HL-60 (cell line): ENCODE measurements around the gene LAMC3.

Experiments
- POLR2AphosphoS5 ChIP-seq: IDR thresholded peaks from 2 replicates; pipeline ENCODE4 v1.6.1; 2012; ENCODE audit warnings: low read depth
- TF ChIP-seq, protein P1 (sequence below): IDR thresholded peaks from one replicate; pipeline ENCODE4 v1.5.1; 2011; ENCODE audit warnings: low read length, control low read depth, inconsistent platforms; ENCODE audit not compliant: insufficient read depth
- TF ChIP-seq, protein P2 (sequence below): IDR thresholded peaks from 2 replicates; pipeline ENCODE4 v1.6.1; 2012; ENCODE audit warnings: low read depth; ENCODE audit not compliant: insufficient replicate concordance

DNA sequence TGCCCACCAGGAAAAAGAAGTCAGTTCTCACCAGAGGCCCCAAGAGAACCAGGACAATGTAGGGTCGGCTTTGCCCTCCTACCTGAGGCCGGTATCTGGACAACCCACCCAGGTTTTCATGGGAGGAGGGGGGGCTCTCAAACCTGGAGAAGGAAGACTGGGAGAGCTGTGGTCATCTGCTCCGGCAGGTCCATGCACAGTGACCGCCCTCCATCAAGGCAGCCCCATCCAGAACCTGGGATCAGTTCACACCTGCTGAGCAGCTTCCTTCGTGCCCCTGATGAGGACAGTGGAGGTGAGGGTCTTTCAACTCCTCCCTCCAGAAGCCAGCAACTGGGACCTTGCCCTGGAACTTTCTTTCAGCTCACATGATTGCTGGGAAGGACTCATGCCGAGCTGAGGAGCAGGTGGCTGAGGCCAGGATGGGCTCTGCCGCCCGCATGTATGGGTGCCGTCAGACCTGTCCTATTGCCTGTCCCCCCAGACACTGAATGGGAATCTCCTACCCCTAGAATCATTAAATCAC is 49.1 kb upstream of the LAMC3 start:
- TF ChIP-seq, protein P1, sequence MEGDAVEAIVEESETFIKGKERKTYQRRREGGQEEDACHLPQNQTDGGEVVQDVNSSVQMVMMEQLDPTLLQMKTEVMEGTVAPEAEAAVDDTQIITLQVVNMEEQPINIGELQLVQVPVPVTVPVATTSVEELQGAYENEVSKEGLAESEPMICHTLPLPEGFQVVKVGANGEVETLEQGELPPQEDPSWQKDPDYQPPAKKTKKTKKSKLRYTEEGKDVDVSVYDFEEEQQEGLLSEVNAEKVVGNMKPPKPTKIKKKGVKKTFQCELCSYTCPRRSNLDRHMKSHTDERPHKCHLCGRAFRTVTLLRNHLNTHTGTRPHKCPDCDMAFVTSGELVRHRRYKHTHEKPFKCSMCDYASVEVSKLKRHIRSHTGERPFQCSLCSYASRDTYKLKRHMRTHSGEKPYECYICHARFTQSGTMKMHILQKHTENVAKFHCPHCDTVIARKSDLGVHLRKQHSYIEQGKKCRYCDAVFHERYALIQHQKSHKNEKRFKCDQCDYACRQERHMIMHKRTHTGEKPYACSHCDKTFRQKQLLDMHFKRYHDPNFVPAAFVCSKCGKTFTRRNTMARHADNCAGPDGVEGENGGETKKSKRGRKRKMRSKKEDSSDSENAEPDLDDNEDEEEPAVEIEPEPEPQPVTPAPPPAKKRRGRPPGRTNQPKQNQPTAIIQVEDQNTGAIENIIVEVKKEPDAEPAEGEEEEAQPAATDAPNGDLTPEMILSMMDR = no peak
- TF ChIP-seq, protein P2, sequence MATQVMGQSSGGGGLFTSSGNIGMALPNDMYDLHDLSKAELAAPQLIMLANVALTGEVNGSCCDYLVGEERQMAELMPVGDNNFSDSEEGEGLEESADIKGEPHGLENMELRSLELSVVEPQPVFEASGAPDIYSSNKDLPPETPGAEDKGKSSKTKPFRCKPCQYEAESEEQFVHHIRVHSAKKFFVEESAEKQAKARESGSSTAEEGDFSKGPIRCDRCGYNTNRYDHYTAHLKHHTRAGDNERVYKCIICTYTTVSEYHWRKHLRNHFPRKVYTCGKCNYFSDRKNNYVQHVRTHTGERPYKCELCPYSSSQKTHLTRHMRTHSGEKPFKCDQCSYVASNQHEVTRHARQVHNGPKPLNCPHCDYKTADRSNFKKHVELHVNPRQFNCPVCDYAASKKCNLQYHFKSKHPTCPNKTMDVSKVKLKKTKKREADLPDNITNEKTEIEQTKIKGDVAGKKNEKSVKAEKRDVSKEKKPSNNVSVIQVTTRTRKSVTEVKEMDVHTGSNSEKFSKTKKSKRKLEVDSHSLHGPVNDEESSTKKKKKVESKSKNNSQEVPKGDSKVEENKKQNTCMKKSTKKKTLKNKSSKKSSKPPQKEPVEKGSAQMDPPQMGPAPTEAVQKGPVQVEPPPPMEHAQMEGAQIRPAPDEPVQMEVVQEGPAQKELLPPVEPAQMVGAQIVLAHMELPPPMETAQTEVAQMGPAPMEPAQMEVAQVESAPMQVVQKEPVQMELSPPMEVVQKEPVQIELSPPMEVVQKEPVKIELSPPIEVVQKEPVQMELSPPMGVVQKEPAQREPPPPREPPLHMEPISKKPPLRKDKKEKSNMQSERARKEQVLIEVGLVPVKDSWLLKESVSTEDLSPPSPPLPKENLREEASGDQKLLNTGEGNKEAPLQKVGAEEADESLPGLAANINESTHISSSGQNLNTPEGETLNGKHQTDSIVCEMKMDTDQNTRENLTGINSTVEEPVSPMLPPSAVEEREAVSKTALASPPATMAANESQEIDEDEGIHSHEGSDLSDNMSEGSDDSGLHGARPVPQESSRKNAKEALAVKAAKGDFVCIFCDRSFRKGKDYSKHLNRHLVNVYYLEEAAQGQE = no peak
- no peak for TF ChIP-seq POLR2AphosphoS5
